GM19372 (cell line): ENCODE data around the gene FOXQ1.

ENCODE experiments used
- ATAC-seq: cut with Tn5 transposase; IDR thresholded peaks from one replicate; pipeline ENCODE4 v1.9.1; 2021; ENCODE audit warnings: mild to moderate bottlenecking, low read depth, moderate library complexity; ENCODE audit not compliant: unreplicated experiment

The FOXQ1 gene, protein sequence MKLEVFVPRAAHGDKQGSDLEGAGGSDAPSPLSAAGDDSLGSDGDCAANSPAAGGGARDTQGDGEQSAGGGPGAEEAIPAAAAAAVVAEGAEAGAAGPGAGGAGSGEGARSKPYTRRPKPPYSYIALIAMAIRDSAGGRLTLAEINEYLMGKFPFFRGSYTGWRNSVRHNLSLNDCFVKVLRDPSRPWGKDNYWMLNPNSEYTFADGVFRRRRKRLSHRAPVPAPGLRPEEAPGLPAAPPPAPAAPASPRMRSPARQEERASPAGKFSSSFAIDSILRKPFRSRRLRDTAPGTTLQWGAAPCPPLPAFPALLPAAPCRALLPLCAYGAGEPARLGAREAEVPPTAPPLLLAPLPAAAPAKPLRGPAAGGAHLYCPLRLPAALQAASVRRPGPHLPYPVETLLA

DNA sequence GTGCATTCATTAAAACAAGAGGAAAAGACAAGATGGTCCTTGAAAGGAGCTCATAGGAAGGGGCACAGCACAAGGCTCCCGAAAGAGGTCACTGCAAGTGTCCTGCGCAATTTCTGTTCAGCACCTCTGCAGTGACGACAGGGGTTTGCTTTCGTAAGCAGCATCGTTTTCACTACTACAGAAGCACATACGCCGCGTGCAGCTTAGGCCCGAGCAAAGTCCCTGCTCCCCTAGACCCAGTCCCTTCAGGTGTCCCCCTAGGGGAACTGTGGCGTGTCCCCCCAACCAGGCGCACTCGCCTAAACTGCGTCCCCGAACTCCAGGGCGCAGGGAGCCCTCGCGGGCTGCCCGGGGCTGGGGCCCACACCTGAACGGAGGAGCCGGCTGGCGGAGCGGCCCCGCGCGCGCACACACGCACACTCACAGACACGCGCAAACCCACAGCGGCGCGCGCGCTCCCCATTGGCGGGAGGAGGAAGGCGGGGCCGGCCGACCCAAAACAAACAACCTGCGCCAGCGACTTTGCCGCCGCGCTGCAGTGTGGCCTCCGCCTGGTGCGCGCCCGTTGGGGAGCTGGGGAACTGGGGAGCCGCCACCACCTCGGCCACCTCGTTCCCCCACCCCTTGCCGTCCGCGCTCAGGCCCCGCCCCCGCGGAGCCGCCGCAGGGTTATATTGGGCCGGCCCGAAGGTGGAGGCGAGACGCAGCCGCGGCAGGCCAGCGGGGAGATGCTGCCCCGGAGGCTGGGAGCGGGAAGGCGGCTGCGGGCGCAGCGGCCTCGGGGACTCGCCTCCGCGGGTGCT lies at the start of gene FOXQ1:
Gene FOXQ1 (plus strand): TSS at position 699 of the 803 bp plus-strand sequence. CDS start 607 bp downstream, outside the sequence.
- no peak for ATAC-seq

DNA sequence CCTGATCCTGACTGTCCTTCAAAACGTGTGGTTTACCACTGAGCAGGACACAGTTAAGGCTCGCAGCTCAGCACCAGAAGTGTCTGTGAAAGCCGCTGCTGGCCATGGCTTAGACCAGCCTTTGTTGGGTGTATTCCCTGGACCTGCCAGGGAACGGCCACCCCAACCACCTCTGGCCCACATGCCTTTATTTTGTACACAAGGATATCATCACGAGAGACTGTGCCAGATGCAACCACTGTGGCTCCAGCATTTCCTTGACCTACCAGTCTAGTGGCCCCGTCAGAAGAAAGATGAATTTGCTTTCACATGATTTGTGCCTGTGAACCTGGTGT lies 49.2 kb upstream of the FOXQ1 start:
- no peak for ATAC-seq

DNA sequence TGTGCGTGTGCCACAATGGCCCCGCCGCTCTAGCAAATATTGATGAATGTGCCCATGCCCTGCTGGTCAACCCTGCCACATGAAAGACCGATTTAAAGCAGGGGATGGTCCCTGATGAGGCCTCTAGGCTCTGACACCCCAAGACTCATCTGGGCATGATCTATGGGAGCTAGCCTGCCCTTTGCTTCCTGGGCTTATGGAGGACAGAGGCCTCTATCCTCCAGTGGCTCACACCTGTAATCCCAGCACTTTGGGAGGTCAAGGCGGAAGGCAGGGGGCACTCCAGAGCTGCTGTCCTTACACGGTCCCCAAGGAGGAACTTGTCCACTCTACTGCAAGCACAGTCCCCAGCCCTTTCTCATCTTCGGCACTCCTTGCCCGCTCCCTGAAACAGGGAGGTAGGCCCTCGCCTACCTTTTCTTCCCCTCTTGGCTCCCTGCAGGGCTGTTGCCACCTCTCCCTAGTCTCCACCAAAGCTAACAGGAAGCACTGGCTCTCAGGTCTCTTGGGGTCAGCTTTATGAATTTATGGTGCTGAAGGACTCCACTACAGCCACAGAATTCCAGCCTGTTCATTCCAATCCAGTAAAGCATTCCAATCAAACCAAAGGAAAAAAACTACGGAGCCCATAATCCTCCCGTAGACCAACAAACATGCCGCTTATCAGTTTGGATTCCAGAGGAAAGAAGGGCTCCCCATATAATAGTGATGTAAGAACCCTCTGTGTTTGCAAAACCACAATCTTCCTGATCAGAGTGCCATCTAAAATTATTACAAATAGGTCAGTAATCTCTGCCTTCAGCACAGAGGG lies 48.7 kb upstream of the FOXQ1 start:
- no peak for ATAC-seq

DNA sequence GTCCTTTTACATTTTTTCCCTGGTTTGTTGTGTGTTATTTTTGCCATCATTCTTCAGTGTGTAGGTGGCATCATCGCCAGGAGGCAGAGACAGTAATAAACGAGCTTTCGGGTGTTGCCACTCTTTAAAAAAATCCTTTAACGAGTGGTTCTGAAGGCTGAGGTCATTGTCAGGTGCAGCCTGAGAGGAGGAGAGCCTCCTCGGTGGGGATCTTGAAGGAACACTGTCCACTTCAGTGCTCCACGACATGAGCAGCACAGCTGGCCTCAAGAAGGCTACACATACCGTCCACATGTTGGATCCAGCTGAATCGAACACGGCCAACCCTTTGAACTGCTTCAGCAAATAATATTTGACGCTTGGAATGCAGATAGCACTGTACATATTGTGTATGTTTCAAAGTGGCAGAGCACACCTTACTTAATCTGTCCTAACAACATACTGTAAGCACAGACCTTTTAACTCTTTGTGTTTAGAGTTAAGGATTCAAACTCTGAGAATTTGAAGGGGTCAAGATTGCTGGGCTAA lies 48.0 kb upstream of the FOXQ1 start:
- no peak for ATAC-seq

DNA sequence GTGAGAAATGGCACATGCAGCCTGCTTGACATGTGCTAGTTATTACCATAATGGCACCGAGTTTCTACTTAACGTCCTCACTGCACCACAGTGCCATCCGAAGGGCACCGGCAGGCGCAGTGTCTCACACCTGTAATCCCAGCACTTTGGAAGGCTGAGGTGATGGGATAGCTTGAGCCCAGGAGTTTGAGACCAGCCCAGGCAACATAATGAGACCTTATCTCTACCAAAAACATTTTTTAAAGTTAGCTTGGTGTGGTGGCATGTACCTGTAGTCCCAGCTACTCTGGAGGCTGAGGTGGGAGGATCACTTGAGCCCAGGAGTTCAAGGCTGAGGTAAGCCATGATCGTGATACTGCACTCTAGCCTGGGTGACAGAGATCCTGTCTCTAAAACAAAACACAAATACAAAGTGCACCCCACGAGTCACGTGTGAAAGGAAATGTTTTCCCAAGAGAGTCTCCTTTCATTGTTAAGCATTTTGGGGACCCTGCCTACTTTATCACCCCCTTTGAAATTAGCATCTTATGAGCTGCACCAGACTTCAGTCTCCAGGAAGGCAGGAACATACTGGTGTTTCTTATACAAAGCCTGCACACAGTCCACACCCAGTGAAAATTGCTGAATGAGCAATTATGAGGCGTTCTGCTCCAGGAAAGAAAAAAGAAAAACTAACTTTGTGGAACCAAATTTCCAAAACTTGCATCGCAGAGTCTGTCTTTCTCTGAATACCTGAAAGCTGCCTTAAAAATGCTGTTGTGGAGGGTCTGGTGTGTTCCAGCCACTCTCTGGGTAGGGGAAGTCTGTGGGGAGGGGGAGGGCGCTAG lies 47.1 kb upstream of the FOXQ1 start:
- ATAC-seq = no peak

DNA sequence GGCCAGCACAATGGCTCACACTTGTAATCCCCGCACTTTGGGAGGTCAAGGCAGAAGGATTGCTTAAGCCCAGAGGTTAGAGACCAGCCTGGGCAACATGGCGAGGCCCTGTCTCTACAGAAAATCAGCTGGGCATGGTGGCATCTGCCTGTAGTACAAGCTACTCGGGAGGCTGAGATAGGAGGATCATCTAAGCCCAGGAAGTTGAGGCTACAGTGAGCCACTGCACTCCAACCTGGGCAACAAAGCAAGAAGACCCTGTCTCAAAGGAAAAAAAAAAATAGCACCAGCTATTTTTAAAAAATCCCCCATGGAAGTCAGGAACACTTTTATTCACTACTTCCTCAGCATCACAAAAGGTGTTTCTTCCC lies 45.2 kb upstream of the FOXQ1 start:
- ATAC-seq = no peak

DNA sequence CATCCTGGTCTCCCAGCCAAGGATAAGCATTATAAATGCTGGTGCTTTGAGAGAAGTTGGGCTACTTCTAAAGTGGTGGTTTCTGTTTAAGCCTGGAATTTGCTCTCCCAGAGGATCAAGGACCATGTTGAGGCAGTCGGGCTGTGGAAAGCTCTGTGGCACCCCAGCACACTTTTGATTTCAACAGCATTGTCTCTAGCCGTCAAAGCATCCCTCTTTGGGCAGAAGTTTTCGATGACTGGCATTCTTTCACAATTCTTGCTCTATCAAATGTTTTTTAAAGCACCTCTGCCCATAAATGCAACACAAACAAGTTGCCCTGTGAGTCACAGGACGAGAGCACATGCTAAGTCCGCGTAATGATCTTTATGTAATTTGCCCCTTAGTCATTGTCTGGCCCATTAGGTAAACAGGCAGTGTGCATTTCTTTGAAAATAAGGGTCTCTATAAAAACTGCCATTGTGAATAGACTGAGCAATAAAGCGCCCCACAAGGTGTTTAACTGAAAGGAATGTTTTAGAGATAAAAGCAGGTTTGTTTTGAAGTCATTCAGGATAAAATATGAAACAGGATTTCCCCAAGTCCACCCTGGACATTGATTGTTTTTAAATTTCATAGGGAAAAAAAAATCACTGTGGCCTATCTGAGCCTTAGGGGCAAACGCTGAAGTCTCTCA lies 44.7 kb upstream of the FOXQ1 start:
- no peak for ATAC-seq

DNA sequence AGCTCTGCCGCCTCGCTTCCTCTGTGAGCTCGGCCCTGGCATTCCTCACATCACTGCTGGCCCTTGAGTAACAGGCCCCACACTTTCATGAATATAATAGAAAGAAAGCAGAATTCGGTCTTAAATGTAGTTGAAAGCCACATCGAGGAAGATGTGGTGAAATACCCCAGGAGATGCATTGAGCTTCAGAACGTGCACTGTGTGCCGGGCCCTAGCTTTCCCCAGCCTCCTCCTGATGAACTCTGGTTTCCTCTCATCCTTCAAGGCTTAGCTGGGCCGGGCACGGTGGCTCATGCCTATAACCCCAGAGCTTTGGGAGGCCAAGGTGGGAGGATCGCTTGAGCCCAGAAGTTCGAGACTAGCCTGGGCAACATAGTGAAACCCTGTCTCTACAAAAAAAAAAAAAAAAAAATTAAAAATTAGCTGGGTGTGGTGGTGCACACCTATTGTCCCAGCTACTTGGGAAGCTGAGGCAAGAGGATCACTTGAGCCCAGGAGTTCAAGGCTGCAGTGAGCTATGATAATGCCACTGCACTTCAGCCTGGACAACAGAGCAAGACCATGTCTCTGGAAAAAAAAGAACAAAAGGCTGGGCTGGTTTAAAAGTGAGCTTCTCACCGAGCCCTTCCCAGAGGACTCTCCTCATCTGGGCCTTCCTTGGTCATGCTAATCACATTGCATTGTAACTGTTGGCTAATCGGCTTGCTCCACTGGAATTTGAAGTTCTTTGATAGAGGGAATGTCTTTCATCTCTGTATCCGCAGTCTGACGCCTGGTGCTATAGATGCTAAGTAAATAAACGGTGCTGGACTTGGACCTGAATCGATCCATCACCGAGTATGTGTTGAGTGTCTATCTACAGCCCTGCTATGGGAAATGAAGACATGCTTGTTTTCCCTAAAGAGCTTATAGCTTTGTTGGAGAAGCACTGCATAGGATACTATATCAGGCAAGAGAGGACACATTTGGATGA lies 43.8 kb upstream of the FOXQ1 start:
- no peak for ATAC-seq

DNA sequence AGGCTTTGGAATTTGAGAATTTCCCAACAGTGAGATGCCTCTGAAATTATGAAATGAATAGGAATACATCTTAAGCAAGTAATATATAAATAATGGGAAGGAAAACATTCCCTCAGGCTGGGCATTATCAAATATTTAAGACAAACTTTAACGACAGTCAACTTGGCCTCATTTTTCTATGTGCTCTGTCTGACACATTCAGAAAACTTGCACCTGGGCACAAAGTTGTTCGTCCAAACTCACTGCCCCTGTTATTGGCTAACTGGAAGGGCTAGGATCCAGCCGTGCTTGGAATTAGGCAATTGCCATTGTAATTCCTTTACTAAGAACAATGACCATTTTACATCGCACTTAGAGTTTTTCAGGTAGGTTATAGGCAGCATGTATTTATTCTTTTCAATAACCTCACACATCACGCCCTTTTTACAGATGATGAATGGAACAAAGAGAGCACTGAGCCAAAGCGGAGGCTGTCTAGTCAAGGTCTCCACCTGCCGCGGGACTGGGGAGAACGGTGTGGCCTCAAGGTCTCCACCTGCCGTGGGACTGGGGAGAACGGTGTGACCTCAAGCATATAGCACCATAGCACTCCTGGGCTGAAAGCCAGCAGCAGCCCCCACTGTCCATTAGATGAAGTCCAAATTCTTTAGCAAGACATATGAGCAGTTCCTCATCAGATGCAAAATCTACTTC lies 40.7 kb upstream of the FOXQ1 start:
- ATAC-seq = no peak

DNA sequence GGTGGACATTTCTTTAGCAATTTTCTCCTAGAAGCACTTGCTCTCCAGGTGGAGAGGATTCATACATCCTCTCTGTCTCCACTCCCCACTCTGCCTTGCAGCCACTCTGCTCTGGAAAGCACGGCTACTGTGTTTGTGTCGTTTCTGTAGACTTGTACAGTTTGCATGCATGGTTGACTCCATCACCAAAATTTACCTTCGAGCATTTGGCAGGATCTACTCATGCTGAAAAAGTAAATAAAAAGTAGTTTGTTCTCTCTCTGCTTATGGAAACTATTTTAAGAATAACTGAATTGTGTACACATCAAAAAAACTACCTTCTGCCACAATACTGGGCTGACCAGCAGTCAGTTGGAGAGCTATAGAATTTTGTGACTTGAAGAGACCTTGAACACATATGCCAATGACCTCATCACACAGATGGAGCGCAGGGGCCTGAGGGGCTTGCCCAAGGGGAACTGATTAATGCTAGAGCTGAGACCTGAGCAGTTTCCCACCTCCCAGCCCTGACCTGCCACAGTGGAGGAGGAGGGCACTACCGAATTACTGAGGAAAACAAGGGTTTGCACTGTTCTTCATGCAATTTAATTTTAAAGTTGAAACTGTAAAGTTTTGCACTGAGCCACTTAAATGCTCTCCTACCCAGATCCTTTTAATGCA lies 33.7 kb upstream of the FOXQ1 start:
- no peak for ATAC-seq

DNA sequence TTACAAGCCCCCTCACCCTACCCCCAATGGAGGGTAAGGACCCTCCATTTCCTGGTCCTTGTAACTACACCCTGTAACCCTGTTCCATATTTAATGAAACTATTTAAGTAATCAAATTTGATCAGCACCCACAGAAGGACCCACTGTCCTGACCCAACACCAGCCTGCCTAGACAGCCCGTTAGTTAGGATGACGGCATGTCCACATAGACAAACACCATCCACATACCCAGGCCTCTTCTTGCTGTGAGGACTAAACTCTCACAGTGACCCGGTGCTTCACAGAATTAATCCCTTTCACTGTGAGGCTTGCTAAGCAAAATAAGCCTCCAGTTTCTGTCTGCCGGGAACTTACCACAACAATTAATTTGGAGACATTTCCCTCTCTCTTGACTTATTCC lies 32.8 kb upstream of the FOXQ1 start:
- no peak for ATAC-seq

DNA sequence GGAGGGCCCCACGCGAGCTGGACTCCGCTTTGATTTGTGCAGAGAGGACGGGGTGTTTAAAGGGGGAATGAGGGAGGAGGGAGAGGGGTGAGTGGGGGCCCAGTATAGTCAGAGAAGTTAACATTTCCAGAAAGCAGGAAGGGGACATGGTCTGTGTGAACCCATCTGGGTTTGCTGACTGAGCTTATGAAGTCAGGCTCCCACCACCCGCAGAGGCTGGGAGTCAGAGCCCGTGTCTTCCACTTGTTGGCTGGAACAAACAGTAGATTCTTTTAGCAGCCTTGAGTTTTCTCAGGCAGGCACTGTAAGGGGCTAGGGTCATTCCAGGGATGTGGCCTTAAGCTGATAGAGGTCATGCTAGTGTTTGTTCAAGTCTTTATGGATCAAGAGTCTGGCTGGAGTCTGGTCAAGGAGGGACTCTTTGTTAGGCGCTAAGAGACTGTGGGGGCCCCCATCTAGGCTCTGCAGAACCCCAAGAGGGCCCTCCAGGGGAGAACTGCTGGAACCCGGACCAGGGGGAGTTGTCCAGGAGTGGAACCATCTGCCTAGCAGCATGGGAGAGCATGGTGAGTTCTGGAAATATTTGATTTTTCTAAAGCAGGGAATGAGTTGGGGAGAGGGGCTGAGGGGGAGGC lies 31.1 kb upstream of the FOXQ1 start:
- no peak for ATAC-seq

DNA sequence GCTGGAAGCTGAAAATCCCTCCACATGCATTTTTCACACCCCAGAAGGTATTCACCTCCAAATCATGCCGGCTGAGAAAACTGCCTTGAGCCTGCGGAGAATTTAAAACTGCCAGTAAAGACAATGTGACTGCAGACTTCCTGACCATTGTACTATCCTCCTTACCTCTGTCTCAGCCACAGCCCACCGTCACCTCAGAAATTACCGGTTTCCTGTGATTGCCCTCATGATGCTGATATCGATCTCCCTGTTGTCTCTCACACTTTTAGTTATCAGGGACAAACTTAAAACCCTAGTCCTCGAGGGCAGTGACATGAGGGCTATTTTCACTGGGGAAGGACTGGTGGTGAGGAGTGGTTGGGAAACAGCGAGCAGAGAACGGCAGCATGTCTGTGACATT lies 30.2 kb upstream of the FOXQ1 start:
- ATAC-seq = no peak

DNA sequence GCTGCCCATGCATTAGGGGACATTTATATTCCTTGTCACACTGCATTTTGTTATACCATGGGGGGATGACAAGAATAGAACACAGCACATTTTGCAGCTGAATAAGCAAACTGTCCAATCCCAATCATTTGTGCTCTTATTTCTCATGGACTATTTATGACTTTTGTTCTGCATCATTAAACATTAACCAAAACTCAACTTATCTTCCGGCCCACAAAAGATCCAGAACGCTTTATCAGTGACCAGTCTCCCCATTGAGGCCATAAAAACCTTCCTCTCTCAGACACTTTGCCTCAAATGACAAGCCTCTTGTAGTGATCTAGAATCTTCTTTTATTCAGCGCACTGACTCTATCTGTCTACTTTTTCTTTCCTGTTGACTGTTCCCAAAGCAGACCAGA lies 28.4 kb upstream of the FOXQ1 start:
- no peak for ATAC-seq

DNA sequence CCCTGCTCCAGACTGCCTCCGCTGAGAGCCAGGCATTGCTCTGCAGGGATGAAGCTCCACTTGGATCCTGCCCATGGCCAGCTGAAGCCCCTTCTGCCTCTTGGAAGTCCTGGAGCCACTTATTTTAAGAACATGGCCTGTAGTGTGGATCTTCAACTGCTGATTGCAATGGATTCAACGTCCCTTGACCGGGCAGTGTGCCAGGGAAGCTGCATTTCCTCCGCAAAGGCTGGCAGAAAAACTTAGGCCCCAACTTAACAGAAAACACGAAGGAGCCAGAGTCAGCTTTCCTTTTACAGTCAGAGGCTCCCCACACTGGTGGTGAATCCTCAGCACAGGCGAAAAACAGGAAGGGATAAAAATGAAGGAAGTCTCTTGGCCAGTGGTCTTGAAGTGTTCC lies 26.3 kb upstream of the FOXQ1 start:
- ATAC-seq = no peak

DNA sequence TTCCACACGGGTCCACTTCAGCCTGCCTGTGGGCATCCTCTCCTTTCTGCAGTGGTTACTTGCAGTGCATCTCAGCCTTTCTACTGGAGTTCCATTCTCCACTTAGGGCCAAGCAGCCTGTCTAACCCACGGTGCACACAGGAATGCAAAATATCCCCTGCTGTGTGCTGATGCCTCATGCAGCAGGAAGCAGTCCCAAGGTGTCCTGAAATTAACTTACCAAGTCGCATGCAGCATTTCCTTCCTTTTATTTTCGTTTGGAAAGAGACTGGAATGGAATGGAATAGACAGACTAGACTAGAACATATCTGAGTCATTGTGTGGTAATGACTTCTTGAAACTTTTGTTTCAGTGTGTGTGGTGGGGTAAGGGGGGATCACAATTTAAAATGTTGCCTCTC lies 25.9 kb upstream of the FOXQ1 start:
- ATAC-seq = no peak

DNA sequence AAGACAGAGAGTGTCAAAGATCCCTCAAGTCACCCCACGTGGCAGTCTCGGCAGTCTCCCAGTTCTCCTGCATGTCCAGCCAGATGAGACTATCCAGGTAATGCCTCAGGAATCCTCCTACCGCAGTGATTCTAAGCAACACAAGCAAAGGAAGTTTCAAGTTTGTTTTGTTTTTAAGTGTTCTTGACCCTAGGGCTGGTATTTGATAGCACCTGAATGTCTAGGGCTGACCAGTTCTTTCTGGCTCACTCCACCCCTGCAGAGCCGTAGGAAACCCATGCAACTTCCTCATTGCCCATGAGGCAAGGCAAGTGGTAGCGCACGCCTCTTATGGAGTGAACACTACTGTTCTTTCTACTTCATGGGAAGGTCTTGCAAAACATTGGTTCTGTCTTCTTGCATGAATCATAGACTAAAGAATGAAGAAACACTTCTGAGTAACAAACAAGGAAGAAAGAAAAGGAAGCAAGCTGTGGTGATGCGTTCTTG lies 24.8 kb upstream of the FOXQ1 start:
- ATAC-seq = no peak
